Esophagus muscularis mucosa (tissue), 4 donors: ENCODE results near the gene GFPT2. TPM values are rescaled to one million over a fixed set of nuclear protein-coding genes. Genes with fewer than 3 reads are reported as not detected.

Experiments used
- DNase-seq: peaks from one replicate; pipeline ENCODE4 v3.0.0-alpha.2; 2017; ENCODE audit errors: extremely low spot score
- H3K27ac ChIP-seq, 4 donors: fragments of 200-600 bp; sonication (generic); replicated peaks in 1 of 4; 1 replicate in 3 of 4; 2 replicates in 1 of 4; pipeline ENCODE4 v1.5.1; 2016 to 2019; ENCODE audit warnings: mild to moderate bottlenecking in 1 of 4
- H3K27me3 ChIP-seq, 4 donors: fragments of 200-600 bp; sonication (generic); one replicate each; pipeline versions ENCODE4 v1.5.1 to v1.6.0; 2016 to 2019
- H3K36me3 ChIP-seq, 4 donors: fragments of 200-600 bp; sonication (generic); one replicate each; pipeline ENCODE4 v1.5.1; 2016 to 2019
- H3K4me1 ChIP-seq, 4 donors: fragments of 200-600 bp; sonication (generic); one replicate each; pipeline ENCODE4 v1.5.1; 2016 to 2019
- H3K4me3 ChIP-seq, 4 donors: fragments of 200-600 bp; sonication (generic); 1 replicate in 2 of 4; 2 replicates in 2 of 4; pipeline ENCODE4 v1.5.1; 2016 to 2019; ENCODE audit warnings: mild to moderate bottlenecking in 4 of 4, moderate library complexity in 1 of 4
- H3K9me3 ChIP-seq, 4 donors: fragments of 200-600 bp; sonication (generic); 1 replicate in 3 of 4; 2 replicates in 1 of 4; pipeline ENCODE4 v1.5.1; 2016 to 2019
- CTCF ChIP-seq, 3 experiments: fragments of 200-600 bp in 2 of 3; fragments of 450-650 bp in 1 of 3; sonication (generic) in 2 of 3; IDR thresholded peaks; one replicate each; pipeline ENCODE4 v1.5.1; 2017 to 2019; ENCODE audit warnings: antibody characterized with exemption in 3 of 3, mild to moderate bottlenecking in 2 of 3, moderate library complexity in 1 of 3
- EP300 ChIP-seq: sonication (generic); formaldehyde crosslinking; IDR thresholded peaks from one replicate; pipeline ENCODE4 v1.6.1; 2017; ENCODE audit warnings: antibody characterized with exemption
- POLR2A ChIP-seq: fragments of 450-650 bp; IDR thresholded peaks from one replicate; pipeline ENCODE4 v1.6.1; 2017; ENCODE audit warnings: antibody characterized with exemption, moderate library complexity, mild to moderate bottlenecking, low read depth
- POLR2AphosphoS5 ChIP-seq, 2 donors: sonication (generic); formaldehyde crosslinking; IDR thresholded peaks; one replicate each; pipeline ENCODE4 v1.6.1; 2017; ENCODE audit warnings: antibody characterized with exemption in 2 of 2
- WGBS: methylation state at CpG from one replicate; pipeline ENCODE4 v1.1.5; 2018; 5-methylcytosine and 5-hydroxymethylcytosine counted together
- intact Hi-C: fragments of 100-400 bp; cut with DNase I; formaldehyde crosslinking; loops from one replicate; pipeline ENCODE4 v1.15.1; 2023
- total RNA-seq, 4 donors: library from RNA; depleted of rRNA; stranded (reverse); fragments of >200 nt; gene quantifications; one replicate each; pipeline versions ENCODE4 v1.1.0 to v1.2.1, GENCODE V29; 2016

Gene GFPT2
- total RNA-seq, 4 donors from 2014 or later: 30.1 to 114 (median 33.6) TPM

- Histone ChIP-seq H3K4me1 (no peaks in the 10 kb centered on the region), H3K27me3 (no peaks in the 10 kb centered on the region), H3K36me3 (peaks cover 7 to 42% (median 16%) of the 10 kb centered on the region in 4 donors), H3K9me3 (no peaks in the 10 kb centered on the region), H3K4me3 (no peak overlapping the region), H3K27ac (no peak overlapping the region)
- TF ChIP-seq POLR2AphosphoS5 (IDR thresholded peaks at IDR 0.05) (no peak), POLR2A (no peak)
- no peak for DNase-seq
- intact Hi-C loops: no loop called here
- WGBS: 67% methylated on average over 8 of the region's 8 CpGs
Observed at GRCh38 chr5:180324601-180324950, 28.6 kb downstream of the GFPT2 start.

- DNase-seq: no peak
- H3K36me3 ChIP-seq: peaks cover 7 to 41% (median 16%) of the 10 kb centered on the region in 4 donors
- no peak for TF ChIP-seq POLR2AphosphoS5 (IDR thresholded peaks at IDR 0.05)
- no peak for TF ChIP-seq EP300
- TF ChIP-seq CTCF (IDR thresholded peaks at IDR 0.05): no peak
- TF ChIP-seq POLR2A: no peak
- intact Hi-C loops: no loop called here
- 61% methylated on average over 11 of the region's 11 CpGs for WGBS
- peaks cover 0 to 5% (median 0%) of the 10 kb centered on the region in 4 donors for H3K4me1 ChIP-seq
- no peak overlapping the region for H3K27ac ChIP-seq
- no peaks in the 10 kb centered on the region for H3K27me3 ChIP-seq
- H3K9me3 ChIP-seq: no peaks in the 10 kb centered on the region
- H3K4me3 ChIP-seq: no peak overlapping the region
Observed at GRCh38 chr5:180323941-180324600, 29.1 kb downstream of the GFPT2 start.

GRCh38 chr5:180323160-180323559 is 30.0 kb downstream of the GFPT2 start:
- Histone ChIP-seq H3K36me3 (peaks cover 7 to 51% (median 21%) of the 10 kb centered on the region in 4 donors), H3K4me3 (no peak overlapping the region), H3K27ac (no peak overlapping the region), H3K4me1 (peaks cover 0 to 8% (median 0%) of the 10 kb centered on the region in 4 donors), H3K9me3 (no peaks in the 10 kb centered on the region), H3K27me3 (no peaks in the 10 kb centered on the region)
- WGBS: 93% methylated on average over 14 of the region's 14 CpGs
- intact Hi-C loops: no loop called here
- TF ChIP-seq POLR2AphosphoS5 (IDR thresholded peaks at IDR 0.05) (no peak), EP300 (no peak), POLR2A (no peak), CTCF (IDR thresholded peaks at IDR 0.05) (no peak)
- DNase-seq: no peak

- no peak for DNase-seq
- H3K27me3 ChIP-seq: no peaks in the 10 kb centered on the region
- peaks cover 0 to 8% (median 0%) of the 10 kb centered on the region in 4 donors for H3K4me1 ChIP-seq
- intact Hi-C loops: no loop called here
- H3K4me3 ChIP-seq: no peak overlapping the region
- TF ChIP-seq CTCF (IDR thresholded peaks at IDR 0.05) (no peak), POLR2AphosphoS5 (IDR thresholded peaks at IDR 0.05) (no peak), EP300 (no peak), POLR2A (no peak)
- WGBS: 87% methylated on average over 13 of the region's 23 CpGs
- no peak overlapping the region for H3K27ac ChIP-seq
- H3K36me3 ChIP-seq: peaks cover 5 to 71% (median 25%) of the 10 kb centered on the region in 4 donors
- no peaks in the 10 kb centered on the region for H3K9me3 ChIP-seq
Observed at GRCh38 chr5:180318456-180319089, 34.6 kb downstream of the GFPT2 start.

- intact Hi-C loops: no loop called here
- no peak for TF ChIP-seq CTCF (IDR thresholded peaks at IDR 0.05)
- no peak for TF ChIP-seq POLR2AphosphoS5 (IDR thresholded peaks at IDR 0.05)
- TF ChIP-seq POLR2A: no peak
- no peak for TF ChIP-seq EP300
- Histone ChIP-seq H3K27ac (no peak overlapping the region), H3K4me3 (no peak overlapping the region), H3K27me3 (no peaks in the 10 kb centered on the region), H3K4me1 (peaks cover 0 to 8% (median 0%) of the 10 kb centered on the region in 4 donors), H3K9me3 (no peaks in the 10 kb centered on the region), H3K36me3 (peaks cover 0 to 60% (median 20%) of the 10 kb centered on the region in 4 donors)
- 96% methylated on average over 15 of the region's 20 CpGs for WGBS
- no peak for DNase-seq
Observed at GRCh38 chr5:180316586-180316985, 36.5 kb downstream of the GFPT2 start.
